Measurements from ENCODE around the gene MAT1A. TPM values are rescaled to one million over a fixed set of nuclear protein-coding genes. Genes with fewer than 3 reads are reported as not detected.

Gene MAT1A
- total RNA-seq, 1 experiment from 2014 or later: 1.6 TPM

DNA sequence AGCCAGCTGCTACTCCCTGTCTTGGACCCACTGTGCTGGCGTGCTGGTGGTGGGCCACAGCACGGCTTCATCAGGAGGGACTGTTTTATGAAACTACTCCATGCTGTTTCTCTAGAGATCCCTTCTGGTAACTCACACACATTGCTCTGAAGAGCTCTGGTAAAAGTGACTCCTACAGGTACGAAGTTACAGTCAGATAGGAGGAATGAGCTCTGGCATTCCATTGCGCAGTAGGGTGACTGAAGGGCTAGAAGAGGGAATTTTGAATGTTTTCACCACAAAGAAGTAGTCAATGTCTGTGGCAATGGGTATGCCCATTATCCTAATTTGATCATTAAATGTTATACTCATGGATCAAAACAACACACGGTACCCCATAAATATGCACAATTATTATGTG lies 609 bp downstream of the MAT1A start:
- BruUV-seq (replicated peaks): no TSS peak
- Histone ChIP-seq H3K9ac (ENCODE audit: low read length) (no peak overlapping the region), H3K36me3 (ENCODE audit: control insufficient read depth in 1 of 2, insufficient read depth in 2 of 2, low read length in 2 of 2) (no peaks in the 10 kb centered on the region), H3K9me3 (ENCODE audit: control insufficient read depth in 1 of 2, insufficient read depth in 1 of 2, low read depth in 1 of 2, low read length in 2 of 2) (no peaks in the 10 kb centered on the region), H3K4me1 (ENCODE audit: control insufficient read depth in 1 of 2, insufficient read depth in 2 of 2, low read length in 2 of 2) (peaks cover 4 to 13% of the 10 kb centered on the region in 2 experiments; a peak in 3 of 4 replicates), H3K9me2 (ENCODE audit: insufficient read depth) (no peaks in the 10 kb centered on the region), H3K4me3 (replicated peaks in 1 of 2; ENCODE audit: low read depth in 1 of 2, low read length in 2 of 2) (no peak overlapping the region), H3K79me2 (ENCODE audit: insufficient read depth, low read length) (no peaks in the 10 kb centered on the region), H3K27ac (ENCODE audit: low read depth, low read length) (no peak overlapping the region), H3K4me2 (ENCODE audit: low read length) (no peak overlapping the region), H4K20me1 (ENCODE audit: insufficient read depth) (no peaks in the 10 kb centered on the region), H2AFZ (ENCODE audit: low read depth, low read length, poor library complexity, severe bottlenecking) (no peak overlapping the region), H3K27me3 (ENCODE audit: insufficient read depth, low read length) (no peaks in the 10 kb centered on the region)
- DNase-seq (ENCODE audit: low read depth, low spot score): no peak
- intact Hi-C loops (cut with micrococcal nuclease): no loop called here
- RAD21 ChIA-PET (ENCODE audit: low non-redundant PET in 1 of 2, low total read pairs in 2 of 2, uncharacterized antibody in 2 of 2, unreplicated experiment in 2 of 2): no interaction called here
- TF ChIP-seq, protein P1, sequence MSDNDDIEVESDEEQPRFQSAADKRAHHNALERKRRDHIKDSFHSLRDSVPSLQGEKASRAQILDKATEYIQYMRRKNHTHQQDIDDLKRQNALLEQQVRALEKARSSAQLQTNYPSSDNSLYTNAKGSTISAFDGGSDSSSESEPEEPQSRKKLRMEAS (IDR thresholded peaks at IDR 0.05): no peak
- TF ChIP-seq RAD21 (IDR thresholded peaks at IDR 0.05; ENCODE audit: low read depth) (no peak), EZH2phosphoT487 (IDR thresholded peaks at IDR 0.05; ENCODE audit: borderline replicate concordance) (no peak)
- TF ChIP-seq, protein P2, sequence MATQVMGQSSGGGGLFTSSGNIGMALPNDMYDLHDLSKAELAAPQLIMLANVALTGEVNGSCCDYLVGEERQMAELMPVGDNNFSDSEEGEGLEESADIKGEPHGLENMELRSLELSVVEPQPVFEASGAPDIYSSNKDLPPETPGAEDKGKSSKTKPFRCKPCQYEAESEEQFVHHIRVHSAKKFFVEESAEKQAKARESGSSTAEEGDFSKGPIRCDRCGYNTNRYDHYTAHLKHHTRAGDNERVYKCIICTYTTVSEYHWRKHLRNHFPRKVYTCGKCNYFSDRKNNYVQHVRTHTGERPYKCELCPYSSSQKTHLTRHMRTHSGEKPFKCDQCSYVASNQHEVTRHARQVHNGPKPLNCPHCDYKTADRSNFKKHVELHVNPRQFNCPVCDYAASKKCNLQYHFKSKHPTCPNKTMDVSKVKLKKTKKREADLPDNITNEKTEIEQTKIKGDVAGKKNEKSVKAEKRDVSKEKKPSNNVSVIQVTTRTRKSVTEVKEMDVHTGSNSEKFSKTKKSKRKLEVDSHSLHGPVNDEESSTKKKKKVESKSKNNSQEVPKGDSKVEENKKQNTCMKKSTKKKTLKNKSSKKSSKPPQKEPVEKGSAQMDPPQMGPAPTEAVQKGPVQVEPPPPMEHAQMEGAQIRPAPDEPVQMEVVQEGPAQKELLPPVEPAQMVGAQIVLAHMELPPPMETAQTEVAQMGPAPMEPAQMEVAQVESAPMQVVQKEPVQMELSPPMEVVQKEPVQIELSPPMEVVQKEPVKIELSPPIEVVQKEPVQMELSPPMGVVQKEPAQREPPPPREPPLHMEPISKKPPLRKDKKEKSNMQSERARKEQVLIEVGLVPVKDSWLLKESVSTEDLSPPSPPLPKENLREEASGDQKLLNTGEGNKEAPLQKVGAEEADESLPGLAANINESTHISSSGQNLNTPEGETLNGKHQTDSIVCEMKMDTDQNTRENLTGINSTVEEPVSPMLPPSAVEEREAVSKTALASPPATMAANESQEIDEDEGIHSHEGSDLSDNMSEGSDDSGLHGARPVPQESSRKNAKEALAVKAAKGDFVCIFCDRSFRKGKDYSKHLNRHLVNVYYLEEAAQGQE (IDR thresholded peaks at IDR 0.05; ENCODE audit: low read depth): no peak
- POLR2A ChIA-PET: no interaction called here
- CTCF ChIA-PET: interaction anchor here (1.4 to 1.6 kb wide), 2 partner anchors 28 to 375 kb away, joined by 4 to 5 read pairs; no protein-coding TSS in a partner anchor
- no peak for ATAC-seq

DNA sequence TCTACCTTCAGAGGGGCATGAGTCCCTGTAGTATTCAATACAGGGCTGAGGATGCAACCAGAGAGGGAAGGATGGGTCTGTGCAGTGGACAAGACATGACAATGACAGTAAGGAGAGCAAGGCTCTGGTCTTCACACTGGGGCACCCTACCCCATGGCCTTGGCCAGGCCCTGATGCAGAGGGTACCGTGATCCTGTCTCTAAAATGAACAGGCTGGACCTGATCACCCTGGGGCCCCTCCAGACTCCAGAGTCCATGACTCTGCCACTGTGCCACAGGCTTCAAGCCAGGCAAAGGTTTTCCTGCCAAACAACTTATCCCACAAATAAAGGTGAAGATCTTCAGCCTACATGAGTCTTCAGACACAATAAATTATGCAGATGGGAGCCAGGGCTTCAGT lies 4.9 kb downstream of the MAT1A start:
- H3K27me3 ChIP-seq (ENCODE audit: insufficient read depth, low read length): no peaks in the 10 kb centered on the region
- no peaks in the 10 kb centered on the region for H3K79me2 ChIP-seq (ENCODE audit: insufficient read depth, low read length)
- DNase-seq (ENCODE audit: low read depth, low spot score) (no peak), ATAC-seq (no peak)
- BruUV-seq (replicated peaks): no TSS peak
- TF ChIP-seq FOSL1 (IDR thresholded peaks at IDR 0.05; ENCODE audit: low read depth) (no peak), EZH2phosphoT487 (IDR thresholded peaks at IDR 0.05; ENCODE audit: borderline replicate concordance) (no peak), EGR1 (IDR thresholded peaks at IDR 0.05; ENCODE audit: low read depth) (no peak), YY1 (IDR thresholded peaks at IDR 0.05; ENCODE audit: extremely low read depth, insufficient replicate concordance, low read depth, low read length) (no peak), POLR2A (IDR thresholded peaks at IDR 0.05; ENCODE audit: borderline replicate concordance, extremely low read depth, insufficient read depth, insufficient read length) (no peak), RAD21 (IDR thresholded peaks at IDR 0.05; ENCODE audit: low read depth) (no peak)
- TF ChIP-seq, protein P3, sequence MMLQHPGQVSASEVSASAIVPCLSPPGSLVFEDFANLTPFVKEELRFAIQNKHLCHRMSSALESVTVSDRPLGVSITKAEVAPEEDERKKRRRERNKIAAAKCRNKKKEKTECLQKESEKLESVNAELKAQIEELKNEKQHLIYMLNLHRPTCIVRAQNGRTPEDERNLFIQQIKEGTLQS (IDR thresholded peaks at IDR 0.05): no peak
- TF ChIP-seq, protein P4, sequence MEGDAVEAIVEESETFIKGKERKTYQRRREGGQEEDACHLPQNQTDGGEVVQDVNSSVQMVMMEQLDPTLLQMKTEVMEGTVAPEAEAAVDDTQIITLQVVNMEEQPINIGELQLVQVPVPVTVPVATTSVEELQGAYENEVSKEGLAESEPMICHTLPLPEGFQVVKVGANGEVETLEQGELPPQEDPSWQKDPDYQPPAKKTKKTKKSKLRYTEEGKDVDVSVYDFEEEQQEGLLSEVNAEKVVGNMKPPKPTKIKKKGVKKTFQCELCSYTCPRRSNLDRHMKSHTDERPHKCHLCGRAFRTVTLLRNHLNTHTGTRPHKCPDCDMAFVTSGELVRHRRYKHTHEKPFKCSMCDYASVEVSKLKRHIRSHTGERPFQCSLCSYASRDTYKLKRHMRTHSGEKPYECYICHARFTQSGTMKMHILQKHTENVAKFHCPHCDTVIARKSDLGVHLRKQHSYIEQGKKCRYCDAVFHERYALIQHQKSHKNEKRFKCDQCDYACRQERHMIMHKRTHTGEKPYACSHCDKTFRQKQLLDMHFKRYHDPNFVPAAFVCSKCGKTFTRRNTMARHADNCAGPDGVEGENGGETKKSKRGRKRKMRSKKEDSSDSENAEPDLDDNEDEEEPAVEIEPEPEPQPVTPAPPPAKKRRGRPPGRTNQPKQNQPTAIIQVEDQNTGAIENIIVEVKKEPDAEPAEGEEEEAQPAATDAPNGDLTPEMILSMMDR (IDR thresholded peaks at IDR 0.05 in 2 of 3, conservative IDR thresholded peaks at IDR 0.05 in 1 of 3; ENCODE audit: borderline replicate concordance in 1 of 3, insufficient read depth in 1 of 3, low read depth in 2 of 3, low read length in 2 of 3): no peak
- H3K9ac ChIP-seq (ENCODE audit: low read length): no peak overlapping the region
- no peak overlapping the region for H3K27ac ChIP-seq (ENCODE audit: low read depth, low read length)
- no peak overlapping the region for H2AFZ ChIP-seq (ENCODE audit: low read depth, low read length, poor library complexity, severe bottlenecking)
- H4K20me1 ChIP-seq (ENCODE audit: insufficient read depth): no peaks in the 10 kb centered on the region
- intact Hi-C loops (cut with micrococcal nuclease): no loop called here
- CTCF ChIA-PET: no interaction called here
- no peaks in the 10 kb centered on the region for H3K9me2 ChIP-seq (ENCODE audit: insufficient read depth)
- no peaks in the 10 kb centered on the region for H3K36me3 ChIP-seq (ENCODE audit: control insufficient read depth in 1 of 2, insufficient read depth in 2 of 2, low read length in 2 of 2)
- peaks cover 0 to 4% of the 10 kb centered on the region in 2 experiments; a peak in 1 of 4 replicates for H3K4me1 ChIP-seq (ENCODE audit: control insufficient read depth in 1 of 2, insufficient read depth in 2 of 2, low read length in 2 of 2)
- H3K4me2 ChIP-seq (ENCODE audit: low read length): no peak overlapping the region
- H3K9me3 ChIP-seq (ENCODE audit: control insufficient read depth in 1 of 2, insufficient read depth in 1 of 2, low read depth in 1 of 2, low read length in 2 of 2): no peaks in the 10 kb centered on the region
- RAD21 ChIA-PET (ENCODE audit: low non-redundant PET in 1 of 2, low total read pairs in 2 of 2, uncharacterized antibody in 2 of 2, unreplicated experiment in 2 of 2): no interaction called here
- no peak overlapping the region for H3K4me3 ChIP-seq (replicated peaks in 1 of 2; ENCODE audit: low read depth in 1 of 2, low read length in 2 of 2)
- POLR2A ChIA-PET: no interaction called here
